CD4-positive, CD25-positive, alpha-beta regulatory T cell (primary cell): ENCODE results near the gene MLC1. TPM values are rescaled to one million over a fixed set of nuclear protein-coding genes. Genes with fewer than 3 reads are reported as not detected.

ENCODE experiments used
- ATAC-seq, 2 donors: fragments of 150-1000 bp; cut with Tn5 transposase; one replicate each; pipeline ENCODE4 v1.10.0; 2021; ENCODE audit warnings: low read depth in 2 of 2, moderate number of reproducible peaks in 2 of 2, moderate library complexity in 1 of 2
- DNase-seq, 3 donors: peaks; one replicate each; pipeline versions ENCODE4 v3.0.0 to v3.0.0-alpha.2; 2012 to 2022; ENCODE audit warnings: mixed read lengths in 1 of 3
- H3K27ac ChIP-seq: one replicate; pipeline ENCODE4 v1.7.0; 2013; ENCODE audit warnings: mild to moderate bottlenecking, low read length; ENCODE audit not compliant: insufficient read depth, poor library complexity, severe bottlenecking
- H3K27me3 ChIP-seq: one replicate; pipeline ENCODE4 v1.7.0; 2013; ENCODE audit warnings: low read length; ENCODE audit not compliant: control insufficient read depth, insufficient read depth
- H3K36me3 ChIP-seq: one replicate; pipeline ENCODE4 v1.7.0; 2013; ENCODE audit warnings: mild to moderate bottlenecking, low read length, moderate library complexity; ENCODE audit not compliant: control insufficient read depth, insufficient read depth
- H3K4me1 ChIP-seq: 2 replicates; pipeline ENCODE4 v1.7.0; 2013; ENCODE audit warnings: mild to moderate bottlenecking, low read length; ENCODE audit not compliant: insufficient read depth, control insufficient read depth, poor library complexity, severe bottlenecking
- H3K4me3 ChIP-seq: one replicate; pipeline ENCODE4 v1.7.0; 2013; ENCODE audit warnings: low read depth, mild to moderate bottlenecking, low read length, moderate library complexity
- H3K9me3 ChIP-seq, 2 experiments: 1 replicate in 1 of 2; 2 replicates in 1 of 2; pipeline ENCODE4 v1.7.0; 2013; ENCODE audit warnings: low read length in 2 of 2, mild to moderate bottlenecking in 1 of 2, moderate library complexity in 1 of 2; ENCODE audit not compliant: control insufficient read depth in 2 of 2
- H3K27ac Mint-ChIP-seq, 3 donors: one replicate each; pipeline ENCODE4 v1.8.0; 2020 to 2022; ENCODE audit warnings: mild to moderate bottlenecking in 3 of 3, mixed read lengths in 3 of 3, moderate library complexity in 2 of 3
- H3K27me3 Mint-ChIP-seq: one replicate; pipeline ENCODE4 v1.8.0; 2022; ENCODE audit warnings: mild to moderate bottlenecking, mixed read lengths
- H3K36me3 Mint-ChIP-seq: one replicate; pipeline ENCODE4 v1.8.0; 2020; ENCODE audit warnings: mixed read lengths
- H3K4me1 Mint-ChIP-seq, 4 donors: one replicate each; pipeline ENCODE4 v1.8.0; 2020 to 2022; ENCODE audit warnings: mixed read lengths in 4 of 4, mild to moderate bottlenecking in 1 of 4
- H3K4me3 Mint-ChIP-seq, 4 donors: one replicate each; pipeline ENCODE4 v1.8.0; 2020 to 2022; ENCODE audit warnings: mild to moderate bottlenecking in 4 of 4, mixed read lengths in 4 of 4, moderate library complexity in 3 of 4
- H3K9me3 Mint-ChIP-seq, 7 donors: one replicate each; pipeline ENCODE4 v1.8.0; 2020 to 2022; ENCODE audit warnings: mixed read lengths in 7 of 7, mild to moderate bottlenecking in 3 of 7, moderate library complexity in 2 of 7
- polyA plus RNA-seq, 4 donors: library from polyadenylated mRNA; unstranded; fragments of 300-500 nt; fragmentation: Illumina TruSeq; gene quantifications; one replicate each; pipeline ENCODE4 v1.2.3, GENCODE V29; 2021
- total RNA-seq: library from RNA; stranded (reverse); gene quantifications from one replicate; pipeline ENCODE4 v1.2.3, GENCODE V29; 2022

Gene MLC1
- total and polyA plus RNA-seq, 5 donors from 2014 or later, result 0.20 to 1.1 (median 0.57) TPM; not detected in 1

DNA sequence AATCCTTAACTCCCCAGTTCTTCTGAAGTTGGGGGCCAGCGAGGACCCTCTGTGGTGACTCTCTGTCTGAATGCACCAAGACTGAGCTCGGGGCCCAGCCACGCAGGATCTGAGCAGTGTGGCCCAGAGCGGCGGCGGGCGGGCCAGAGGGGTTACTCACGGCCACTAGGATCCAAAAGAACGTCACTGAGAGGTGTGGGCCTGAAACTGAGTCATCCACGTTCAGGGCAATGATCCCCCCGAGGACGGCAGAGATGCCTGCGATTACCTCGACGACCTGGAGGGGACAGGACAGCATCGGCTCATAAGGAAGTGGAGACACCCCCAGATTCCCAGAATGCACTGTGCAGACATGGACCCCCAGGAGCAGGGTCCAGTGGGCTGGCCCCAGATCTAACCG lies 11.2 kb downstream of the MLC1 start:
- H3K4me1 ChIP-seq, result no peaks in the 10 kb centered on the region
- DNase-seq, result no peak
- Mint-ChIP-seq H3K27me3 (peaks cover 4% of the 10 kb centered on the region), H3K4me1 (no peaks in the 10 kb centered on the region), H3K4me3 (no peak overlapping the region), H3K27ac (no peak overlapping the region), H3K9me3 (no peaks in the 10 kb centered on the region), H3K36me3 (no peaks in the 10 kb centered on the region)
- H3K27me3 ChIP-seq, result no peaks in the 10 kb centered on the region
- H3K9me3 ChIP-seq, result no peaks in the 10 kb centered on the region
- no peaks in the 10 kb centered on the region for H3K36me3 ChIP-seq
- no peak overlapping the region for H3K27ac ChIP-seq
- ATAC-seq, result no peak
- H3K4me3 ChIP-seq, result no peak overlapping the region

DNA sequence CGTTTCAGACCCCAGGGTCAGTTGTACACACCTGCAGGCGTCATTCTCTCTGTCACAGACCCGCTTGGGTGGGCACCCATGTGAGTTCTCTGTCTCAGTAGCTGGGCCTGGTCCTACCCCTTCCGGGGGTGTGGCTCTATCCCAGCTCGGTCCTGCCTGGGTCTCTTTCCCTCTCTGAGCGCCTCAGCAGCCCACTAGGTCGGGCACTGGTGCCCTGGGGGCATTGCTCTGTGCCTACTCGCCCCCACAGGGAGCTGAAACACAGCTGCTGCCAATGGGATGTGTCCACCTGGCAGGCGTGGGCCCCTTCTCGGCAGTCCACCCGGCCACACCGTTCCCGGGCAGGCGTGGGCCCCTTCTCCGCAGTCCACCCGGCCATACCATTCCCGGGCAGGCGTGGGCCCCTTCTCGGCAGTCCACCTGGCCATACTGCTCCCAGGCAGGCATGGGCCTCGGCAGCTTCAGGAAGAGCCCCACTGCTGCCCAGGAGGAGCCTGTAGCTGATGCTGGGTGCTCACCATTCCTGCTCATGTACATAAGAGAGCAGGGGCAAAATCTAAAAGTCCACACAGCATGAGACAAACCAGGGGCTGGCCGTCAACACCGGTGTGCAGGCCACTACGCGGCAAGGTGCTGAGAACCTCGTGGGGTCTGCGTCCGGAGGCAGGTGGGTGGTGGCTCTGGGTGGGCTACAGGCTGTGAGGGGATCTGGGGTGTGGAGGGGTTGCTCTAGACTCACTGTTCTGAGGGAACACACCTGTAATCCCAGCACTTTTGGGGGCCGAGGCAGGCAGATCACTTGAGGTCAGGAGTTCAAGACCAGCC lies 12.3 kb downstream of the MLC1 start:
- Mint-ChIP-seq H3K4me1 (no peaks in the 10 kb centered on the region), H3K36me3 (no peaks in the 10 kb centered on the region), H3K4me3 (no peak overlapping the region), H3K27ac (no peak overlapping the region), H3K27me3 (peaks cover 4% of the 10 kb centered on the region), H3K9me3 (no peaks in the 10 kb centered on the region)
- no peak overlapping the region for H3K4me3 ChIP-seq
- H3K9me3 ChIP-seq, result no peaks in the 10 kb centered on the region
- H3K36me3 ChIP-seq, result no peaks in the 10 kb centered on the region
- H3K27me3 ChIP-seq, result no peaks in the 10 kb centered on the region
- no peak overlapping the region for H3K27ac ChIP-seq
- ATAC-seq (no peak), DNase-seq (no peak)
- H3K4me1 ChIP-seq, result no peaks in the 10 kb centered on the region

DNA sequence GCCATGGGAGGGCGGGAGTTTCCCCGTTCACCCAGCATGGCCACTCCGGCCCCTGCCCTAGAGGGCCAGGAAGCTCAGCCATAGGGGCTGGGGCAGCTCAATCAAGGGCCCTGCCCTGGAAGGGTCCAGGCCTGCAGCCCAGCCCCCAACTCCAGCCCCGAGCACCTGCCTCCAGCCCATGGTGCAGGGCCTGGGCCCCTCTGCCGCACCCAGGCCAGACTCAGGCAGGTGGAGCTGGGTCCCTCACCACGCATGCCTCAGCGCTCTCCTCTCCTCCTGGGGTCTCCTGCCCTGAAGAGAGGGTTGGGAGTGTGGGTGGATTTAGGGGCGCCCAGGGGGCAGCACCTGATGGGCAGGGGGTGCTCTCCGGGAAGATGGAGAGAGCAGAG lies 13.1 kb downstream of the MLC1 start:
- H3K27ac ChIP-seq, result no peak overlapping the region
- DNase-seq (no peak), ATAC-seq (no peak)
- H3K36me3 ChIP-seq, result no peaks in the 10 kb centered on the region
- no peaks in the 10 kb centered on the region for H3K9me3 ChIP-seq
- Mint-ChIP-seq H3K4me3 (no peak overlapping the region), H3K4me1 (no peaks in the 10 kb centered on the region), H3K27me3 (peaks cover 4% of the 10 kb centered on the region), H3K9me3 (no peaks in the 10 kb centered on the region), H3K27ac (no peak overlapping the region), H3K36me3 (no peaks in the 10 kb centered on the region)
- no peak overlapping the region for H3K4me3 ChIP-seq
- no peaks in the 10 kb centered on the region for H3K4me1 ChIP-seq
- H3K27me3 ChIP-seq, result no peaks in the 10 kb centered on the region

DNA sequence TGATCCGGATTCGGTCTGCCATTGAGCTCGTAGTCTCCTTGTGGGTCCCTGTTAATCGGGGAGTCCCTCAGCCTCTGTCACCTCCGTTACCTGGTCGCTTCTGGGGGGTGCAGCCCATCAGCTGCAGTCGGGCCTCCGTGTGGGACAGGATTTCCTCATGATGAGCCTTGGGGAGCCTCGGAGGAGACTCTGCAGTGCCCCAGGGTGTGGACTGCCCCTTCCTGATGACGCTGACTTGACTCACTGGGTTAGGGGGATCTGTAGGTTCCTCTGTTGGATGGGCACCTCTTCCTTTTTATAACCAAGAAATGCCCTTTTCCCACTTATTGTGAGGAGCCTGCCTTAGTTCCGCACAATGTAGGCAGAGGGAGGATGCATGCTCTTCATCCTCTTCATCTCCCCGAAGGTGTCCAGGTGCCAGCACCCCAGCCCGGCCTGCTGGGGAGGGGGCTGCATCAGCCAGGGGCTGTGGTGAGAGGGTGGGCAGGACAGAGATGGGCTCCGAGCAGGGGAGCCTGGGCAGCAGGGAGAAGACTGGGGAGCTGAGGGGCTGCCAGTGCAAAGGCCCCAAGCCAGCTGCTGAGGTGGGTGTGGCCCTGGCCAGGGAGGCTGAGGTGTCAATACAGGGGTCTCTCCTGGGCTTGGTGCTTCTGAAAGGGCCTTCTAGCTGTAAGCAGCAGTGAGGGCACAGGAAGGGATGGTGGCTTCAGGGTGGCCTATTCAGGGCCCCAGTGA lies 13.6 kb downstream of the MLC1 start:
- H3K36me3 ChIP-seq, result no peaks in the 10 kb centered on the region
- DNase-seq (no peak), ATAC-seq (no peak)
- no peak overlapping the region for H3K4me3 ChIP-seq
- peaks cover 4% of the 10 kb centered on the region for H3K27me3 Mint-ChIP-seq
- H3K9me3 ChIP-seq, result no peaks in the 10 kb centered on the region
- H3K36me3 Mint-ChIP-seq, result no peaks in the 10 kb centered on the region
- H3K4me3 Mint-ChIP-seq, result no peak overlapping the region
- no peaks in the 10 kb centered on the region for H3K27me3 ChIP-seq
- no peak overlapping the region for H3K27ac ChIP-seq
- H3K4me1 ChIP-seq, result no peaks in the 10 kb centered on the region
- H3K27ac Mint-ChIP-seq, result no peak overlapping the region
- no peaks in the 10 kb centered on the region for H3K9me3 Mint-ChIP-seq
- no peaks in the 10 kb centered on the region for H3K4me1 Mint-ChIP-seq

DNA sequence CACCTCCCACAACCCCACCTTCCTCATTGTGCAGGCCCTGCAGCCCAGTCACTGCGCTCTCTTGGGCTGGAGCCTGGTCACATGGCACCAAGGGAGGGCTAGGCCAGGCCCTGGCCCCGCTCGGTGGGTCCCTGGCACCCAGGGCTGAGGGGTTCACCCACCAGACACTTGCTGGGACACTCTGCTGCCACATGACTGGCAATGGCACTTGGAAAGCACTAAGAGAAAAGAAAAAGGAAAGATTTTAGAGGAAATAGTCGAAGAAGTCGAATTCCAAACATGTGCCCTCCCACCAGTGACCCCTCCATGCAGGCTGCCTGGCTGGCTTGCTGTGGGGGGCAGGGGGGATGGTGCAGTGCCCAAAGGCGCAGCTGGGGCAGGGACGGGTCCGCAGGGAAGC lies 14.9 kb downstream of the MLC1 start:
- no peaks in the 10 kb centered on the region for H3K36me3 ChIP-seq
- H3K9me3 ChIP-seq, result no peaks in the 10 kb centered on the region
- no peak overlapping the region for H3K27ac ChIP-seq
- no peak overlapping the region for H3K27ac Mint-ChIP-seq
- no peaks in the 10 kb centered on the region for H3K4me1 ChIP-seq
- H3K27me3 ChIP-seq, result no peaks in the 10 kb centered on the region
- H3K36me3 Mint-ChIP-seq, result no peaks in the 10 kb centered on the region
- no peaks in the 10 kb centered on the region for H3K4me1 Mint-ChIP-seq
- no peak overlapping the region for H3K4me3 Mint-ChIP-seq
- no peak overlapping the region for H3K4me3 ChIP-seq
- no peaks in the 10 kb centered on the region for H3K9me3 Mint-ChIP-seq
- DNase-seq (no peak), ATAC-seq (no peak)
- peaks cover 4% of the 10 kb centered on the region for H3K27me3 Mint-ChIP-seq

DNA sequence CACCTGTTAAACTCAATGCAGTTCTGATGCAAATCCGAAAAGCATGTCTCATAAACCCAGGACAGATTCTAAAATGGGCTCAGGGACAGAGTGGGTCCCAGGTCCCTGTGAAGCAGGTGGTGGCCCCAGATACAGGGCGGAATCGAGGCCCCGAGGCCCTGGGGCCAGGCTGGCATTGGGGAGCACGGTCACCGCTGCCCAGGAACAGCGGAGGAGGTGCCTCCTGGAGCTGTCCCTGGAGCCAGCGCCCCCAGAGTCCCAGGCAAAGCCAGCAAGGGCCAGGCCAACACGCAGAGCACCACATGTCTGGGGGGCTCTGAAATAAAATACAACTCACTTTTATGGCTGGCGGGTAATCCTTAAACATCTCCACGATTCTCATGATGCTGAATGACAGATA lies 17.1 kb downstream of the MLC1 start:
- Mint-ChIP-seq H3K27ac (no peak overlapping the region), H3K4me3 (no peak overlapping the region), H3K9me3 (no peaks in the 10 kb centered on the region), H3K27me3 (peaks cover 4% of the 10 kb centered on the region), H3K4me1 (no peaks in the 10 kb centered on the region), H3K36me3 (no peaks in the 10 kb centered on the region)
- H3K9me3 ChIP-seq, result no peaks in the 10 kb centered on the region
- H3K27me3 ChIP-seq, result no peaks in the 10 kb centered on the region
- no peaks in the 10 kb centered on the region for H3K4me1 ChIP-seq
- no peaks in the 10 kb centered on the region for H3K36me3 ChIP-seq
- ATAC-seq, result no peak
- H3K4me3 ChIP-seq, result no peak overlapping the region
- no peak overlapping the region for H3K27ac ChIP-seq
- DNase-seq, result no peak

DNA sequence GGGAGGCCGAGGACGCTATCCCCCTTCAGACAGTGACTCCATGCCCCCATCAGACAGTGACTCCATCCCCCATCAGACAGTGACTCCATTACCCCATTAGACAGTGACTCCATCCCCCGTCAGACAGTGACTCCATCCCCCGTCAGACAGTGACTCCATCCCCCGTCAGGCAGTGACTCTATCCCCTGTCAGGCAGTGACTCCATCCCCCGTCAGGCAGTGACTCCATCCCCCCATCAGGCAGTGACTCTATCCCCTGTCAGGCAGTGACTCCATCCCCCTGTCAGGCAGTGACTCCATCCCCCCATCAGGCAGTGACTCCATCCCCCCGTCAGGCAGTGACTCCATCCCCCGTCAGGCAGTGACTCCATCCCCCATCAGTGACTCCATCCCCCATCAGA lies 18.0 kb downstream of the MLC1 start:
- DNase-seq (no peak), ATAC-seq (no peak)
- no peak overlapping the region for H3K27ac ChIP-seq
- H3K27ac Mint-ChIP-seq, result no peak overlapping the region
- no peaks in the 10 kb centered on the region for H3K36me3 ChIP-seq
- peaks cover 4% of the 10 kb centered on the region for H3K27me3 Mint-ChIP-seq
- no peaks in the 10 kb centered on the region for H3K27me3 ChIP-seq
- H3K4me3 ChIP-seq, result no peak overlapping the region
- no peaks in the 10 kb centered on the region for H3K9me3 Mint-ChIP-seq
- H3K4me1 Mint-ChIP-seq, result no peaks in the 10 kb centered on the region
- no peaks in the 10 kb centered on the region for H3K4me1 ChIP-seq
- no peaks in the 10 kb centered on the region for H3K9me3 ChIP-seq
- no peak overlapping the region for H3K4me3 Mint-ChIP-seq
- H3K36me3 Mint-ChIP-seq, result no peaks in the 10 kb centered on the region

DNA sequence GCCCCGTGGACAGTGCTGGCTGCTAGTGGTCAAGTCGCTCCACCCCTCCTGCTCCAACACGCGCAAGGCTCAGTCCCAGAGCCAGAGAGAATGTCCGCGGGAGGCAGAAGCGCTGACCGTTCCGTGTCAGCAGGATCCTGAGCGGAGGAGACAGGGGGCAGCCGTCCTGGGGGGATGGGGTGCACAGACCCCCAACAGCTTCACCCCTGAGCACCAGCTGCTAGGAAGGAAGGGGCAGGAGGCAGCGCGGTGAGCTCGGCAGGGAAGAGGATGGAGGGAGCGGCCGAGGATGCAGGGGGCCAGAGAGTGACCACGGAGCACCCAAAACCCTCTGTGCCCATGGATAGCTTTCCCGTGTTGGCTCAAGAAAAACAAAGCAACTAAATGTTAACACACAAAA lies 20.8 kb downstream of the MLC1 start:
- Mint-ChIP-seq H3K27me3 (peaks cover 8% of the 10 kb centered on the region), H3K4me1 (no peaks in the 10 kb centered on the region), H3K9me3 (no peaks in the 10 kb centered on the region), H3K36me3 (no peaks in the 10 kb centered on the region), H3K4me3 (no peak overlapping the region), H3K27ac (no peak overlapping the region)
- no peaks in the 10 kb centered on the region for H3K27me3 ChIP-seq
- H3K4me1 ChIP-seq, result no peaks in the 10 kb centered on the region
- DNase-seq (no peak), ATAC-seq (no peak)
- H3K4me3 ChIP-seq, result no peak overlapping the region
- H3K9me3 ChIP-seq, result no peaks in the 10 kb centered on the region
- no peak overlapping the region for H3K27ac ChIP-seq
- no peaks in the 10 kb centered on the region for H3K36me3 ChIP-seq
